Epidermal melanocyte (primary cell): ENCODE data around the gene CRAT.
A peak's percentile ranks its signal among the peaks of the same experiment; 100 is the strongest.

Source experiments
- DNase-seq: peaks from one replicate; pipeline ENCODE4 v3.0.0; 2011; ENCODE audit warnings: low spot score; ENCODE audit not compliant: insufficient read length

The CRAT gene

DNA sequence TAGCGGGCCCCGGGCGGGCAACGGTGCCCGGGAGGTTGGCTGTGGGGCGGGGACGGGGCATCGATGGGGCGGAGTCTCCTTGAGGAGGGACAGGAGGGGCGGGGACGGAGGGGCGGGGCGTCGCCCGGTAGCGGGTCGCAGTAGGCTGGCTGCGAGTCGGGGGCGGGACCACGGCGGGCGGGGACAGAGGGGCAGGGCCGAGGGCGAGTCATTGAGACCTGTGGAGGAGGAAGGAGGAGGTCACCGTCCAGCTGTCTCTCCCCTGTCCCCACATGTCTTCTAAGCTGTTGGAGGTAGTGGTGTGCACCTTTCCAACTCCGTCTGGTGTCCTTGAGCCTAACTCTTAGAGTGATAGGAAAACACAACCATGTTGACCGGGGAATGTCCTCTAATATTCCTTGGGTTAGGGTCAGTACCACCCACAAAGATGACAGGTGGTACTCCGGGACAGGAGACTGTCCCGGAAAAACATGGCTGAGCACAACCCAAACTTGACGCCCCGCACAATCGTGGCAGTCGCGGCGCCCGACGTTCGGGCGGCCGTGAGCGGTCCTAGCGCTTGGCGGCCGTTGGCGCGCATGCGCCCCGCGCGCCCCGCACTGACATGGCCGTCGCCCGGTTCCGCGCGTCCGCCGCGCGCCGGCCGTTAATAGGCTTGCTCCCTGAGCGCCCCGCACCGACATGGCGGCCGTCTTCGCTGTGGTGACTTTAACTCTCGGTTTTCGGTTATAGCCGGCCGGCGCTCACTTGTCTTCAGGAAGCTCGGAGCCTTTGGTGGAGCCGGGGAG, at the start of gene CRAT, which contains the start of gene PTPA:
Gene CRAT, minus strand, starts transcription at position 54 of the 788 bp plus-strand sequence. CDS start 284 bp downstream, outside the sequence.
Gene PTPA, plus strand, starts transcription at position 676 of the 788 bp plus-strand sequence. CDS start 186 bp downstream, outside the sequence.
- peak; percentile 98 for DNase-seq

DNA sequence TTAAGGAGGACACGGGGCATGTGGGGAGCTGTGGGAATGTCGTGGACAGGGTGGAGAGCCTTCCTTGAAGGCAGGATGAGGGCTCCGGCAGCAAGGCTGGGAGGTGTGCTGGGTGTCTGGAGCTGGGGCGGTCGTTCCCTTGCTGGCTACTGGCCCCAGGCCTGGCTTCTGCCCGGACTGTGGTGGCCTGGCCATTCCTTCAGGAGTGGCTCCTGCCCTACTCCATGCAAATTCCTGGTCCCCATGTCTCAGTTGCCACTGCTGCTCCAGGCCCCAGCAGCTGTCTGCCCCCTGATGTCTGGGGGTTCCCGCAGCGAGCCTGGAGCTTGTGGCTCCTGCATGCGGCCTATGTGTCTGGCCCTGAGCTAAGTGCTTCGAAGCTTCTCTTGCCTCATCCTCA, 45.6 kb upstream of the CRAT start:
- no peak for DNase-seq

DNA sequence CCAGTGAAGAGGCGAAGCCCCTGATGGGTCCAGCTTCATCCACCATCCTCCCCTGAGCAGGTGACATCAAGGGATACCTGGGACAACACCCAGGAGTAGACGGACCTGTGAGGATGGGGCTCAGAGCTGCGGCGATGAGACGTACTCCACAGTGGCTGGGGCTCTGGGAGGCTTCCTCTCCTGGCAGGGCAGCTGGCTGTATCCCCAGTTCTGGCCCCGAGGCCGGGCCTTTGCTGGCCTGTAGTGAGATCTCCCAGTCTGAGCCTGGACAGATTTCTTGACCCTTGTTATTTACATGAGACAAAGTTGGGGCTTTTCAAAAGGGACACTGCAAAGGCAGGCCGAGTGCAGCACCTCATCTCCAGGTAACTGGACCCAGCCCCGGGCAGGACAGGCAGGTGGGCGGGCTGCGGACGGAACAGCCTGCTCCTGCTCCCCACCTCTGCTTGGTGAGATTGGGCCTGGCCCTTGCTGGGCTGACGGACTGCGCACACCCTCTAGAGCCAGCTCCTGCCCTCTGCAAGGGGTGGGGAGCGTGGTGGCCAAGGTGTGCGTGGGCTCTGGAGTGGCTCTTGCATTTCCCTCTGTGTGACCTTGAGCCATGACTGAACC, 44.4 kb upstream of the CRAT start:
- DNase-seq, result no peak

DNA sequence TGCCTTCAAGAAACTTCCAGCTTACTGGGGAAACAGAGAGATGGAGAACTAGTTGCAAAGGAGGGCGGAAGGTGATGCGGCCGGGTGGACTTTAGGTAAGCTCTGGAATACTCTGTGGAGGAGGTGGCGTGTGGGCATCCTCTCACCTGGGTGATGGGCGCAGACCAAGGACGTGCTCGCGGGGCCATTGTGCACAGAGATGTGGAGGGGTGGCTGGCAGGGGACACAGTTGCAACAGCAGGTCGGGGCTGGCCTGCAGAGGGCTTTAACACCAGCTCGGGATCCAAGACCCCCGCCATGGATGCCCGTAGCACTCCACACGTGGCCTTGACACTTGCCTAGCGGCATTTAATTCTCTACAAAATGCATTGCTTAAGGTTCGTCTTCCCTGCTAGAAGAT, 40.9 kb upstream of the CRAT start:
- DNase-seq, result no peak

DNA sequence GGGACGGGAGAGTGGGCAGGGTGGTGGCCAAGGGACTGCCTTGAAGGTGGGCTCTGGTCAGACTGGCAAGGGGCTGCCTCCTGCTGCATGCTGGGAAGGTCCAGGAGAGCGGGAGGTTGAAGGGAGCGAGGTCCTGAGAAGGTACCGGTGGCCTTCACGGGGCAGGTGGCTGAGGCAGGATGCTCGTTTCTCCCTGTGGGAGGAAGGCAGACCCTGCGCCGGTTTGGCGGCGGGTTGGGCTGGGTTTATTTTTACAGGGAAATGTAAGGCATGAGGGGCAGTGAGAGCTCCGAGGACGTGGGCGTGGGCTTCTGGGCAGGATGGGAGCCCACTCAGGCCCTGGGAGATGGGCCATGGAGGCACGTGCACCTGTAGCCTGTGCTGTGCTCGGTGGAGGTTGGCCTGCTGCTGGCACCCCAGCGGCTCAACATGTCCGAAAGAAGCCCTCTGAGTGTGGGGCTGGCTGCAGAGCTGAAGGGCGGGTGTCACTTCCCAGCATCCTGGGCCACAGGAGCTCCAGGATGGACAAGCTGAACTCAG, 40.1 kb upstream of the CRAT start:
- no peak for DNase-seq

DNA sequence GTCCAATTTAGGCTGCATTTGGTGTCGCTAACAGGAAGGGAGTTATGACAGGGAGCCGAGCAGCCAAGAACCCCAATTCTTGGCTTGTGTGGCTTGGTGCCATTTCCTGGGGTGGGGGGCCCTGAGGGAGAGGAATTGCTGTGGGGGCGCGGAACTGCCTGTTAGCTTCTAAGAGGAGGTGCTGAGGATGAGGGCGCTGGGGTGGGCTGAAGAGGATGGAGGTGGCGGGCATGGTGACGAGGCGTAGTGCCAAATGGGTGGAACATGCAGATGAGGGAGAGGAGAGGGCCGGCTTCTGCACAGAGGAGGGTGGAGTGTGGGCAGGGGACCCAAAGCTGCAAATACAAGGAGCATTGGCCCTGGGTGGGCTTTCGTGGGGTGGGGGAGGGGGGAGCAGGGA, 39.5 kb upstream of the CRAT start:
- DNase-seq, result no peak

DNA sequence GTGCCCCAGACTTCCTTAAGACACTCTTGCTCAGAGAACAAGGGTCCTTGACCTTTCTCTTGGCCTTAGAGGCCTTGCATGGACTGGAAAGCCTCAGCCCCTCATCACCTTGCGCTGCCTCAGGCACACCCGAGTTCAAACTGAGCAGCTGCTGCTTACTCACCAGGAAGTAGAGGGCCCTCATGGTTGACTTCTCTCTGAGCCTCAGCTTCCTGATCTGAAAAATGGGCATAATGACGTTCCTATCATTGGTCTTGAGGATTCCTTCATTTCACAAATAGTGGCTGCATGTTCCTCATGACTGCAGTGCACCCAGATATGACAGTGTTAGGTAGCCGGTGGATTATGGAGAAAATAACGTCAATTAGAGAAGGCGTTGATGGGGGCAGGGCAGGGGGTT, 38.8 kb upstream of the CRAT start:
- no peak for DNase-seq

DNA sequence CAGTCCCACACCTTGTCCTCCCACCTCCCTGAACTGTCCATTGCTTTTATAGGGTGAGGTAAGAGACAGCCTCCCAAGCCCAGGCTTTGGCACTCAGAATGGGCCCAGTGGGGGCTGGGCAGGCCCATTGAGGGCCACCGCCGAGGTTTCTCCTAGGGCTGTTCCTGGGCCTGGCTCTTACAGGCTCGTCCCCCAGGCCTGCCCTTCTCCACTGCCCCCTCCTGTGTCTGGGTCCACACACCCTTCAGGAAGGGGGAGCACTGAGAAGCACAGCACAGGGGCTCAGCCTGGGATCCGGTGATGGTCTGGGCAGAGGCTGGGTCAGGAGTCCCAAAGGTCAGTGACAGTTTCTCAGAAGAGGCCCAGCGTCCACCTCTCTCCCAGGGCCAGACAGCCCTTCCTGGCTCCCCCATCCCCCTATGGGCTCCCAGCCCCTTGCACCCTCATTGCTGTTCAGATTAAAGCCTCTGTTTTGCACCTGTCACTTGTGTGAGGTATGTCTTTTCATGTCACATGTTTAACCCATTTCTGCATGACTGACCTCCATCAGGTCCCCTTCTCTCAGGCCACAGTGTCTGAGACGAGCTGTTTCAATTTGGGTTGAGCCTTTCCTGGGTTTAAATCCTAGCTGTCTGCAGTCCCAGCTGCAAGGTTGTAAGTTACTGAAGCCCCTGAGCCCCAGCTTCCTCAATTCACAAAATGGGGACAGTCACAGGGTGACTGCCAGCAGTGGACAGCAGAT, 38.0 kb upstream of the CRAT start:
- no peak for DNase-seq

DNA sequence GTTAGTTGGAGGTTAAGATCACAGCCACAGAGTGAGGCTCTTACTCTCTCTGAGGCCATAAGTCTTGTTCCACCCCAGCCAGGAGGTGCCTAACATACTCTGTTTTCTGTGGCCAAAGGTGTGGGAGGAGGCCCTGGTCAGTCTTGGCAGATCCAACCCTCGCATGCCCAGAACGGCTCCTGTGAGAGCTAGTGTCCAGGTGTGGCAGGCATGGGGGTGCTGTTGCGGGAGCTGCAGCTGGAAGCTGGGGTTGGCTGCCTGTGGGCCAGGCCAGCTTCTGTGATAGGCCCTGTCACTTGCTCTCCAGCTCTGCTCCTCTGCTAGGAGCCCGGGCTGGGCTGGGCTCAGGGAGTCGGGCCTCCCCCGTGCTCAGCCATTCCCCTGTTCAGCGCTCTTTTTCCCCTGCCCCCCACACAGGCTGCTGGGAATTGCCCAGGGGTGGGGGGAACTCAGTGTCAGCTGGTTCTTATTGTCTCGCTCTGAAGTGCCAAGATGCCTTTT, 35.9 kb upstream of the CRAT start:
- no peak for DNase-seq

DNA sequence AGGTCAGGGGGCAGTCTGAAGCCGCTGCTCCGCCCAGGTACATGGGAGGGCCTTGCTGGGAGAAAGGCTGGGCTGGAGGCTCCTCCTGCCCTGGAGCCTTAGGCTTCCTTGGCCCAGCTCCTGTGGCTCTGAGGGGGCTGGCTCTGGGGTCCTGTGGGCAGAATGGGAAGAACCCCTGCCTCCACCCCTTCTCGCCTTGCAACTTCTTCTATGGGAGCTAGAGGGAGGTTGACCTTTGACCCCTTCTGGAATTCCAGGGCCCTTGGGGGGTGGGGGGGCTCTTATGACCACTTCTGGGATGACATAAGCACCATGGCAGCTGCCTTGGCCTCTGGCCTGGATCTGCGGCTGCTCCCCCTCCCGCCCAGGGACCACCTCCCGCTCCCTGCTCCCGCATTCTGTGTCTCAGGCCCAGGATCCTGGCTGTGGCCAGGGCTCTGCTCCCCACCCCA, 35.3 kb upstream of the CRAT start:
- DNase-seq, result no peak

DNA sequence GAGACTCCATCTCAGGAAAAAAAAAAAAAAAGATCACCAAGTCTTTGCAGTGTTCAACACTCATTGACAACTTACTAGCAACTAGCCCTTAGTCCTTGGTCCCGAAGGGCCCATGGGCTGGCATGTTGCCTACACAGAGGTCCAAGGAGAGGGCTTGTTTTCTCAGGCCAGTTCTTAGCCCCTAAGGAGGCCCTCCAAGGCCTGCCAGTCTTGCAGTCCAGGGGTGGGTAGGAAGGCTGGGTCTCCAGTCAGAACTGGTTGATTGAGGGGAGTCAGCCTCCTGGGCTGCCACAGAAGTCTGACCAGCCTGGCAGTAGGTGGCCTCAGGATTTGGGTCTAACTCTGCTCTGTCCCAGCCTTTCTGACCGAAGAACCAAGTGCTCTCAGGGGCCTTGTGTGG, 34.7 kb upstream of the CRAT start:
- no peak for DNase-seq

DNA sequence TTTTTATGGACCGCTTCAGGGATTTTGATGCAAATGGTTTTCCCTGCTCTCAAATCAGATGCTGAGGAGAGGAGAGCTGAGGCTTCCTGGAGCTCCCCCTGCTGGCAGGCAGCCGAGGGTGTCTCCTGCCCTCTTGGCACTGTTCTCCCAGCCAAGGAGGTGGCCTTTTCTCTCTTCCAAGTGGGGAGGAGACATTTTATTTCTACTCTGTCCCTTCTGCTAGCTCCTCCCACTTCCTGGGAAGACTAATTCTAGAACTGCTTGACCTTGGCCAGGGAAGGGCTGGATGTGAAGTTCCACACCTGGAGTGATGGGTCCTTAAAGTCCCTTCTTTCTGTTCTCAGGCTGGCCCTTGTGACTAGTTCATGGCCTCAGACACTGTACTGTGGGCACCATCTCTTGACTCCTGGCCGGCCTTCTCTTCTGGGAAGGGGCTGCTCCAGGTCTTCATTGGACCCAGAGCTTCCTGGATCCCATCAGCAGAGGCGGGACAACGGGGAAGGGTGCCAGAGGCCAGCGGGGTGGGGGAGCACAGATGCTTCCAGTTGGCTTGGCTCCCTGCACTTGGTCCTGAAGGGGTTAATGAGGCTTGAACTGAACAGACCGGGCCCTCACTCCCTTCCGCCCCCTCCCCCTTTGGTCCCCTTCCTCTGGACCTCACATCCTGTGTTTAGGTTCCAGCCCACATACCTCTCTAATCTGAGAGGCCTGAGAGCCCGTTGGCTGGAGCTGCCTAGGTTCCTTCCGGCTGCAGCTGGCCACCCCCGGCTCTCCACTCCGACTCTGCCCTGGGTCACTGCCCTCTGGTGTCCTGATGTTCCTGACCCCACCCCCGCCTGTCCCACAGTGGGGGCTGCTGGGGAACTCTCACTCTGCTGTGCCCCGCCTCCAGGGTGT, 32.7 kb upstream of the CRAT start:
- peak; percentile 93 for DNase-seq

DNA sequence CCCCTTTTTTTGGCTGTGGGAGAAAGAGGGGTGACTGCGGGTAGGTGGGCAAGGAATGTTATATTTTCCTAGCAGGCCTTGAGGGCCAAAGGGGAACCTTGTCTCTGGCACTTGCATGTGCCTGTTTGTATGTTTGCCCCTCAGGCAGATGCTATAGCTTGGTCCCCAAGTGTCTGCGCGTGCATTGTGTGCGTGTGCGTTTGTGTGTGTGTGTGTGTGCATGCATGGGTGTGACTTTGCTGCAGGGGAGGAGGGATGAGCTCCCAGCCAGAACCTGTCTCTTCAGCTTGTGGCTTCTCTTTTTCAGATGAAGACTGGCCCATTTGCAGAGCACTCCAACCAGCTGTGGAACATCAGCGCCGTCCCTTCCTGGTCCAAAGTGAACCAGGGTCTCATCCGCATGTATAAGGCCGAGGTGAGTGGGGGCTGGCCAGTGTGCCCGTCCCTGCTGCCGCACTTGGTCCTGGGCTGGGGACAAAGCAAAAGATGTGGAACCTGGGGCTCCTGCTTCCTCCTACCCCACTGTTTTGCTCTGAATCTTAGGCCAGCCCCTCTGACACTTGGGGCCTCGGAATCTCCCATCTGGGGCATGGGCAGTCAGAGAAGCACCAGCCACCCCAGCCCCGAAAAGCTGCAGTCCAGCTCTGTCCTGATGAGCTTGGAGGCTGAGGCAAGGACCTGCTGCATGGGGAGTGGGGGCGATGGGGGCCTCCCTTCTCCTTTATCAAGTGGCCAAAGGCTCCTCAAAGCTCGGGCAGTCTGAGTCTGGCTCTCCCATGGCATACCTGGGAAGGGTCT, 31.7 kb upstream of the CRAT start:
- no peak for DNase-seq

DNA sequence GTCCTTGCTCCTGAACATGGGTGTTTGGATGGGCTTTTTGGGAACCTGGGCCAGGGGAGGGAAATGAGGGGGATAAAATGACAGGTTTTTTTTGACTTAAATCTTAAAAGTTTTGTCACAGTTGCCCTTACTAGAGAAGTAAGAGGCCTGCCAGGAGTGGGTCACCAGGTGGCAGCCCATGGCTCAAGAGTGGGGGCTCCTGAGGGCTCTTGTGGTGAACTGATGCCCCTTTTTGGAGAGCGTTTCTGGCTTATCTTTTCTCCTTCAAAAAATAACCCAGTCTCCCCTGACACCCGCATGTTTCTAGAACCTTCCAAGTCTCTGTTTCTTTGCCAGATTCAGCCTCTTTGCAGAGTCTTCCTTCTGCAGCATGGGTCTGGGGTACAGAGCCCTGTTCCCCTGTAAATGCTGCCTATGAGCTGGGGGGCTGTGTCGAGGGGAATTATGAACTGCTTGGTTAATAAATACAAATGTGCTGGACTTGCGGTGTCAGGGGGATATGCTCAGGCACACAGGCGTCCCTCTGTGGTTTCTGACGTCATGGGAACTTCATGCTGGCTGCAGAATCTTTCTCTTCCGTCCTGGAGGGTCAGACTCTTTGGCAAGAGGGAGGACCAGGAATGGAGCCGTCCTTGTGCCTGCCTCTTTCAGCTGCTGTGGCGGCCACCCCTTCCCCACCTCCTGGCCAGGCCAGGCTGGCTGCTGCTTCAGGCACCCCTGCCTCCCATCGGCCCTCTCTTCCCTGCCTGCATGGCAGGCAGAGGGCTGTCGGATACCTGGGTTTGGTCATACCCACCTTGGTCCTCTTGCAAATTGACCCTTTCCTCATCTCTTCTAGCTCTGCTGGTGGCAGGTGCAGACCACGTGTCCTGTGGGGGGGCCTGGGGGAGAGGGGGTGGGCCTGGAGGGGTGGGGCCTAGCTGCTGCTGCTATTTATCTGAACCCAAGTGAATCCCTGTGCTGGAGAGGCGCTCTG, 30.8 kb upstream of the CRAT start:
- DNase-seq, result no peak

DNA sequence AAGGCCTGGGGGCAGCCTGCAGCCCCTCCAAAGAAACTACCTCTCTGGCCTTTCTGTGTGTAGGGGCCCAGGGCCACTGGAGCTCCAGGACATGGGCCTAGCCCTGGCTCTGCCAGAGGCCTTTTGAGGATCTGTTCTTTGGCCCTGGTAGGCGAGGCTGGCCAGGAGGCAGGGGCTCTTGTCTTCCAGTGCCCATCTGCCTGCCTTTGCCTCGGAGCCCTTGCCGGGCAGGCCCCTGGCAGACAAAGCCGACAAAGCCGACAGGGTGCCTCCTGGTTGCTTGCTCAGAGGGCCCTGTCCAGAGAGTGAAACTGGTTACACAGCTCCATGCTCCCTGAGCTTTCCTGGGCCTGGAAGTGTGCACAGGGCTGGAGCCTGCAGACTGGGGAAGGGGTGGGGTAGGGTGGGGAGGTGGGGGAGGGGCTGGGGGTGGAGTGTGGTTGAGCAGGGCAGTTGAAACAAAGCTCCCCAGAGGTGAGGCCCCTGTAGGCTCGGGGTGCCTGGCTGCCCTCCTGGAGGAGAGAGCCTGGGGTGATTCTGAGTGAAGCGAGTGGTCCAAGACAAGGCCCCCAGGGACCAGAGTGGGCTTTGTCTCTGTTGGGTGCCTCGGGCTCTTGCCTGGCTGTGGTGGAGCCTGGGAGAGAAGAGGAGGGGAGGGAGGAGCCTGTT, 29.9 kb upstream of the CRAT start:
- DNase-seq, result no peak

DNA sequence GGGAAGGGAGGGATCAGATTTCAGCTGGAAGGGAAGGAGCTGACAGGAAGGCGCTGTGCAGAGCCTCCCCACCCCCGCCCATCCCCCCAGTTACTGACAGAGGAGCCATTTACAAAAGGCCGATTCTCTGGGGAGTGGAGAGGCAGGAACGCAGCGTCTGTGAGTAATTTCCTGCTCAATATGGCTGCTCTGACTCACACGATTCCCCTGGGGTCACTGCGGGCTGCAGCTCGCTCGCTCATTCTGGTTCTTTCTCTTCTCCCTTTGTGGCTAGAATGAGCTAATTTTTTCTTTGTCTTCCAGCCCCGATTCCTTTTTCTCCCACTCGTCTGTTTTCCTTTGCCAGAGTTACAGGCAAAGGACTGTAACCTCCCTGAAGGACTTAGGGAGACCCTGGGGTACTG, 29.4 kb upstream of the CRAT start:
- DNase-seq, result peak; percentile 93

DNA sequence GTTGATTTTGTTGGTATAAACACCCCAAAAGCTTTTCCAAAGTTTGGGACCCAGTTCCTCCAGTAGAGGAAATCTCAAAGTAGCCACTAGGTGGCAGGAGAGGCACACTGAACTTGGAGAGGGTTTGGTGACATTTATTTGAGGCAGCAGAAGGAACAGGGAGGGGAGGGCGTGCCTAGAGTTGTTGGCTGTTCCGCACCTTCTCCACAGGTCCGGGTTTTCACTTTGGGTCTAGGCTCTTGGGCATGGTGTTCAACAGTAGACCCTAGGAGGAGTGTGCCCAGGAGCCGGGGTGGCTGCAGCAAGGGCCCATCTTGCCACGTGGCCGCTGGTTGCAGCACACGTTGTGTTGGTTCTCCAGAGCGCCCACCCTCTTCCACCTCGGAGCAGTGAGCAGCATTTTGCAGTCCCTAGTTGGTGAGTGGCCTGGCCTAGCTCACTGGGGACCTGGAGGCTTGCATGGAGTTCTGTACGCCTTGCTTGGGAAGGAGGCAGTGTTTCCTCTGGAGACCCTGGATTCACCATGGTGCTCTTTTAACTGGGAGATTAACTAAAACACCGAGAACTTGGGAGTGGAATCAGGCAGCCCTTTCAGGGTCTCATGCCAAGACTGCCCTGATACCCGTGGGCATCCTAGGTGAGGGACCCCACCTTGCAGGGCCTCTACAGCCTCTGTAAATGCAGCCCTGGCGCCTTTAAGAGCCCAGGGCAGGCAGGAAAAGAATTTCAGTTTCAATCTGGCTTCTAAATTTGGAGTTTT, 28.8 kb upstream of the CRAT start:
- no peak for DNase-seq
